K562 (cell line): ENCODE results near the gene IRF1. TPM values are rescaled to one million over a fixed set of nuclear protein-coding genes. Genes with fewer than 3 reads are reported as not detected.

Experiments
- EP400 ChIP-seq: fragments of 450-650 bp; IDR thresholded peaks from 2 replicates; pipeline ENCODE4 v1.6.1; 2017; ENCODE audit warnings: antibody characterized with exemption, mild to moderate bottlenecking, moderate library complexity
- KLF1 ChIP-seq: fragments of 450-650 bp; IDR thresholded peaks from 2 replicates; pipeline ENCODE4 v1.6.1; 2016; ENCODE audit warnings: missing genetic modification characterization, missing compliant biosample characterization
- MEIS2 ChIP-seq: fragments of 450-650 bp; IDR thresholded peaks from 2 replicates; pipeline ENCODE4 v1.6.1; 2014; ENCODE audit warnings: mild to moderate bottlenecking; ENCODE audit not compliant: partially characterized antibody
- NCOR1 ChIP-seq: fragments of 450-650 bp; IDR thresholded peaks from 2 replicates; pipeline ENCODE4 v1.6.1; 2016; ENCODE audit warnings: mild to moderate bottlenecking, moderate library complexity
- NEUROD1 ChIP-seq: fragments of 150-350 bp; IDR thresholded peaks from 2 replicates; pipeline ENCODE4 v1.6.1; 2014; ENCODE audit warnings: borderline replicate concordance, low read length, low read depth; ENCODE audit not compliant: partially characterized antibody
- TAF1 ChIP-seq: IDR thresholded peaks from 2 replicates; pipeline ENCODE4 v1.6.1; 2011; ENCODE audit warnings: mild to moderate bottlenecking, low read length, moderate library complexity; ENCODE audit not compliant: insufficient read depth, control insufficient read depth, severe bottlenecking; ENCODE audit errors: extremely low read depth
- TBL1XR1 ChIP-seq, 2 experiments: IDR thresholded peaks; 2 replicates each; pipeline ENCODE4 v1.6.1; 2012; ENCODE audit warnings: improper control_type of control experiment in 2 of 2, low read length in 2 of 2, mild to moderate bottlenecking in 1 of 2
- ZBTB7A ChIP-seq: IDR thresholded peaks from 2 replicates; pipeline ENCODE4 v1.6.1; 2011; ENCODE audit warnings: low read depth, mild to moderate bottlenecking, low read length, moderate library complexity, borderline replicate concordance; ENCODE audit not compliant: control insufficient read depth
- ZNF146 ChIP-seq: IDR thresholded peaks from one replicate; pipeline ENCODE4 v1.6.1; 2018; ENCODE audit warnings: missing compliant biosample characterization; ENCODE audit not compliant: unreplicated experiment
- polyA plus RNA-seq, 8 experiments: library from polyadenylated mRNA; depleted of rRNA in 4 of 8; stranded (reverse) in 5 of 8; unstranded in 3 of 8; fragments of >200 nt; fragmentation: Nextera tagmentation in 2 of 8; fragmentation: Illumina TruSeq in 1 of 8; extraction: Ambion mirVana in 2 of 8; extraction: Trizol in 1 of 8; gene quantifications; 2 replicates each; pipeline versions ENCODE4 v1.2.1 to v1.2.3, GENCODE V29; 2011 to 2014; ENCODE audit warnings: inconsistent platforms in 1 of 8, missing spikeins in 1 of 8
- total RNA-seq, 7 experiments: library from RNA; depleted of rRNA in 6 of 7; stranded (reverse); fragments of >200 nt in 6 of 7; fragmentation: Illumina TruSeq in 2 of 7; extraction: Trizol in 2 of 7; gene quantifications; 2 replicates each; pipeline versions ENCODE4 v1.2.1 to v1.2.3, GENCODE V29; 2011 to 2021; ENCODE audit warnings: low replicate concordance in 1 of 7
- TF ChIP-seq, protein P1 (sequence below), 3 experiments: fragments of 200-800 bp in 1 of 3; fragments of 250-450 bp in 1 of 3; fragments of 450-650 bp in 1 of 3; sonication (Bioruptor Pico) in 1 of 3; sonication (Bioruptor generic) in 1 of 3; formaldehyde crosslinking in 1 of 3; IDR thresholded peaks; 2 replicates each; pipeline versions ENCODE4 v1.6.1 to v1.8.0; 2016 to 2022; ENCODE audit warnings: mild to moderate bottlenecking in 2 of 3, missing genetic modification characterization in 2 of 3, missing compliant biosample characterization in 1 of 3, moderate library complexity in 1 of 3
- TF ChIP-seq, protein P2 (sequence below): fragments of 250-450 bp; sonication (Bioruptor Pico); IDR thresholded peaks from 2 replicates; pipeline ENCODE4 v1.5.0; 2021
- TF ChIP-seq, protein P3 (sequence below), 2 experiments: IDR thresholded peaks in 1 of 2; conservative IDR thresholded peaks in 1 of 2; 2 replicates each; pipeline ENCODE4 v1.6.1; 2016; ENCODE audit warnings: low read depth in 2 of 2, mild to moderate bottlenecking in 1 of 2, missing compliant biosample characterization in 1 of 2, missing genetic modification characterization in 1 of 2, moderate library complexity in 1 of 2
- TF ChIP-seq, protein P4 (sequence below): fragments of 450-650 bp; IDR thresholded peaks from 2 replicates; pipeline ENCODE4 v1.6.1; 2017; ENCODE audit warnings: antibody characterized with exemption, mild to moderate bottlenecking

IRF1 gene
- total and polyA plus RNA-seq, 9 of the 15 experiments (the other 6 are each of a cell fraction or from before 2014, with no cell fraction given): 1.1 to 12.3 (median 5.9) TPM

DNA sequence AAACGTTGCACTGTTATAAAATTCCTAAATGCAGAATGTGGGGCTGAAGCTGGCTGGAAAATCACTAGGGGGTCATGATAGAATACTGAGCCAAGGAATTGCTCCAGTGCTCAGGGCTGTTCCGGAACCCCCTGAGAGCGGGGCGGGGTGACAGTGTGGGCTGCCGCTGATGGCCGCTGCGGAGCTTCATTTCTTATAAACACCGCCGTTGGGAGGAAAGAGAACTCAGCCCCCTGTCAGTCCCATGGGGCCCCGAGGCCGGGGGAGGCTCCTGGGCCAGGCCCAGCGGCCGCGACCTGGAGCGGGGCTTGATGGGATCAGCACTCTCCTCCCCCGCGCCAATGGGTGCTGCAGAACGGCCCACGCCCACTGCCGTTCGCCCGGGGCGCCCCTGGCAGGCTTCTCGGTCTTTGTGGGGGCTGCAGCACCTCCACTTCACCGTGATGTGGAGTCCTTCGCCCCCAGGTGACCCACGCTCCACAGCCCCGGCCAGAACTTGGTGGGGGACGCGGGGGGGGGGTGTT, 5.2 kb upstream of the IRF1 start (continued):
- TF ChIP-seq, protein P1, sequence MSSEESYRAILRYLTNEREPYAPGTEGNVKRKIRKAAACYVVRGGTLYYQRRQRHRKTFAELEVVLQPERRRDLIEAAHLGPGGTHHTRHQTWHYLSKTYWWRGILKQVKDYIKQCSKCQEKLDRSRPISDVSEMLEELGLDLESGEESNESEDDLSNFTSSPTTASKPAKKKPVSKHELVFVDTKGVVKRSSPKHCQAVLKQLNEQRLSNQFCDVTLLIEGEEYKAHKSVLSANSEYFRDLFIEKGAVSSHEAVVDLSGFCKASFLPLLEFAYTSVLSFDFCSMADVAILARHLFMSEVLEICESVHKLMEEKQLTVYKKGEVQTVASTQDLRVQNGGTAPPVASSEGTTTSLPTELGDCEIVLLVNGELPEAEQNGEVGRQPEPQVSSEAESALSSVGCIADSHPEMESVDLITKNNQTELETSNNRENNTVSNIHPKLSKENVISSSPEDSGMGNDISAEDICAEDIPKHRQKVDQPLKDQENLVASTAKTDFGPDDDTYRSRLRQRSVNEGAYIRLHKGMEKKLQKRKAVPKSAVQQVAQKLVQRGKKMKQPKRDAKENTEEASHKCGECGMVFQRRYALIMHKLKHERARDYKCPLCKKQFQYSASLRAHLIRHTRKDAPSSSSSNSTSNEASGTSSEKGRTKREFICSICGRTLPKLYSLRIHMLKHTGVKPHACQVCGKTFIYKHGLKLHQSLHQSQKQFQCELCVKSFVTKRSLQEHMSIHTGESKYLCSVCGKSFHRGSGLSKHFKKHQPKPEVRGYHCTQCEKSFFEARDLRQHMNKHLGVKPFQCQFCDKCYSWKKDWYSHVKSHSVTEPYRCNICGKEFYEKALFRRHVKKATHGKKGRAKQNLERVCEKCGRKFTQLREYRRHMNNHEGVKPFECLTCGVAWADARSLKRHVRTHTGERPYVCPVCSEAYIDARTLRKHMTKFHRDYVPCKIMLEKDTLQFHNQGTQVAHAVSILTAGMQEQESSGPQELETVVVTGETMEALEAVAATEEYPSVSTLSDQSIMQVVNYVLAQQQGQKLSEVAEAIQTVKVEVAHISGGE (CRISPR knock-in tag; IDR thresholded peaks at IDR 0.05): peak in 1 of 3 experiments; percentile 55; a peak in 1 of 6 replicates
- TF ChIP-seq, protein P2, sequence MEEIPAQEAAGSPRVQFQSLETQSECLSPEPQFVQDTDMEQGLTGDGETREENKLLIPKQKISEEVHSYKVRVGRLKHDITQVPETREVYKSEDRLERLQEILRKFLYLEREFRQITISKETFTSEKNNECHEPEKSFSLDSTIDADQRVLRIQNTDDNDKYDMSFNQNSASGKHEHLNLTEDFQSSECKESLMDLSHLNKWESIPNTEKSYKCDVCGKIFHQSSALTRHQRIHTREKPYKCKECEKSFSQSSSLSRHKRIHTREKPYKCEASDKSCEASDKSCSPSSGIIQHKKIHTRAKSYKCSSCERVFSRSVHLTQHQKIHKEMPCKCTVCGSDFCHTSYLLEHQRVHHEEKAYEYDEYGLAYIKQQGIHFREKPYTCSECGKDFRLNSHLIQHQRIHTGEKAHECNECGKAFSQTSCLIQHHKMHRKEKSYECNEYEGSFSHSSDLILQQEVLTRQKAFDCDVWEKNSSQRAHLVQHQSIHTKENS (CRISPR knock-in tag): no peak
- TF ChIP-seq MEIS2 (peak; percentile 68), EP400 (peak; percentile 76), ZBTB7A (peak; percentile 88), KLF1 (tag) (peak; percentile 55; the same call in 1 of the 2 replicates), NCOR1 (peak; percentile 79), TBL1XR1 (IDR thresholded peaks at IDR 0.05; ENCODE audit: low read length in 2 of 2) (peak in 1 of 2 experiments; percentile 72; a peak in 2 of 4 replicates), NEUROD1 (peak; percentile 80), TAF1 (peak; percentile 74), ZNF146 (CRISPR knock-in tag) (no peak)
- TF ChIP-seq, protein P3, sequence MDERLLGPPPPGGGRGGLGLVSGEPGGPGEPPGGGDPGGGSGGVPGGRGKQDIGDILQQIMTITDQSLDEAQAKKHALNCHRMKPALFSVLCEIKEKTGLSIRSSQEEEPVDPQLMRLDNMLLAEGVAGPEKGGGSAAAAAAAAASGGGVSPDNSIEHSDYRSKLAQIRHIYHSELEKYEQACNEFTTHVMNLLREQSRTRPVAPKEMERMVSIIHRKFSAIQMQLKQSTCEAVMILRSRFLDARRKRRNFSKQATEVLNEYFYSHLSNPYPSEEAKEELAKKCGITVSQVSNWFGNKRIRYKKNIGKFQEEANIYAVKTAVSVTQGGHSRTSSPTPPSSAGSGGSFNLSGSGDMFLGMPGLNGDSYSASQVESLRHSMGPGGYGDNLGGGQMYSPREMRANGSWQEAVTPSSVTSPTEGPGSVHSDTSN (CRISPR knock-in tag; IDR thresholded peaks at IDR 0.05; ENCODE audit: low read depth): peak; percentile 11; the same call in 1 of the 2 replicates
- TF ChIP-seq, protein P3 (tag; conservative IDR thresholded peaks at IDR 0.05; ENCODE audit: low read depth): peak; percentile 30; the same call in 1 of the 2 replicates
- TF ChIP-seq, protein P4, sequence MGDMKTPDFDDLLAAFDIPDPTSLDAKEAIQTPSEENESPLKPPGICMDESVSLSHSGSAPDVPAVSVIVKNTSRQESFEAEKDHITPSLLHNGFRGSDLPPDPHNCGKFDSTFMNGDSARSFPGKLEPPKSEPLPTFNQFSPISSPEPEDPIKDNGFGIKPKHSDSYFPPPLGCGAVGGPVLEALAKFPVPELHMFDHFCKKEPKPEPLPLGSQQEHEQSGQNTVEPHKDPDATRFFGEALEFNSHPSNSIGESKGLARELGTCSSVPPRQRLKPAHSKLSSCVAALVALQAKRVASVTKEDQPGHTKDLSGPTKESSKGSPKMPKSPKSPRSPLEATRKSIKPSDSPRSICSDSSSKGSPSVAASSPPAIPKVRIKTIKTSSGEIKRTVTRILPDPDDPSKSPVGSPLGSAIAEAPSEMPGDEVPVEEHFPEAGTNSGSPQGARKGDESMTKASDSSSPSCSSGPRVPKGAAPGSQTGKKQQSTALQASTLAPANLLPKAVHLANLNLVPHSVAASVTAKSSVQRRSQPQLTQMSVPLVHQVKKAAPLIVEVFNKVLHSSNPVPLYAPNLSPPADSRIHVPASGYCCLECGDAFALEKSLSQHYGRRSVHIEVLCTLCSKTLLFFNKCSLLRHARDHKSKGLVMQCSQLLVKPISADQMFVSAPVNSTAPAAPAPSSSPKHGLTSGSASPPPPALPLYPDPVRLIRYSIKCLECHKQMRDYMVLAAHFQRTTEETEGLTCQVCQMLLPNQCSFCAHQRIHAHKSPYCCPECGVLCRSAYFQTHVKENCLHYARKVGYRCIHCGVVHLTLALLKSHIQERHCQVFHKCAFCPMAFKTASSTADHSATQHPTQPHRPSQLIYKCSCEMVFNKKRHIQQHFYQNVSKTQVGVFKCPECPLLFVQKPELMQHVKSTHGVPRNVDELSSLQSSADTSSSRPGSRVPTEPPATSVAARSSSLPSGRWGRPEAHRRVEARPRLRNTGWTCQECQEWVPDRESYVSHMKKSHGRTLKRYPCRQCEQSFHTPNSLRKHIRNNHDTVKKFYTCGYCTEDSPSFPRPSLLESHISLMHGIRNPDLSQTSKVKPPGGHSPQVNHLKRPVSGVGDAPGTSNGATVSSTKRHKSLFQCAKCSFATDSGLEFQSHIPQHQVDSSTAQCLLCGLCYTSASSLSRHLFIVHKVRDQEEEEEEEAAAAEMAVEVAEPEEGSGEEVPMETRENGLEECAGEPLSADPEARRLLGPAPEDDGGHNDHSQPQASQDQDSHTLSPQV: peak; percentile 89
